ENCODE data around the gene SAYSD1.

SAYSD1 gene

DNA sequence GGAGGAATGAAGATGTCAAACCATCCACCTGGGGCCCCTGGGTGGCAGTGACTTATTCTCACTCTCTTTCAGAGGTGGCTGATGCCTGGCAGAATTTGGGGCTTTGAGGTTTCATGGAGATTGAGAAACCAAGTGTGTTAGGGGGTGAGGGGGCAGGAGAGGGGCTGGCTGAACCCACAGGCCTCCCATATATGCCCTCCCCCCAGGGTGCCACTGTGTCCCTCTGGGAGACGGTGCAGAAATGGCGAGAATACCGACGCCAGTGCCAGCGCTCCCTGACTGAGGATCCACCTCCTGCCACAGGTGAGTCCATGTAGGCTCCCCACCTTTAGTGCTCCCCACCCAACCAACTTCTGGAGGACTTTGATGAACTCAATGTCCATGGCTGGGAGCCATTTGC lies 58.8 kb downstream of the SAYSD1 start:
- Mint-ChIP-seq H3K9me3 (peaks cover 2% of the 10 kb centered on the region), H3K4me3 (no peak overlapping the region)

DNA sequence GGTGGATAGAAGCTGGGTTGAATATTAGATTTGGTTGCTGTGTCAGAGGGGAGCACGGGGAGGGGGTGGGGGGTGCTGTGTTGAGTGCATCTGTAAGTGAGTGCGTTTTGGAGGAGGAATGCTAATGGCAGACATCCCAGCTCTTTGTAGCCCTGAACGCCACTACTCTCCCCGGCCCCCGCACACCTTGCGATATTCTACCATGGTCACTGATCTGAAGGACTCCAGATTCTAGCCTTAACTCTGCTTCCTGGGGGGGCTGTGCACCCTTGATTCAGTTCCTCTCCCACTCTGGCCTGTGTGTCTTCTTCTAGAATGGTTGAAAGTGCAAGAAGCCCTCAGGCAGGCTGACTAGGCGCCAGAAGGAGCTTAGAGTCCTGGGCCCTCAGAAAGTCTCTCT lies 59.3 kb downstream of the SAYSD1 start:
- no peak overlapping the region for H3K27ac Mint-ChIP-seq
- H3K27me3 Mint-ChIP-seq (ENCODE audit: low read depth), result peaks cover 70% of the 10 kb centered on the region
- no peak overlapping the region for H3K4me3 Mint-ChIP-seq
- H3K9me3 Mint-ChIP-seq, result peaks cover 2% of the 10 kb centered on the region
- H3K4me1 Mint-ChIP-seq, result no peaks in the 10 kb centered on the region
- no peaks in the 10 kb centered on the region for H3K36me3 Mint-ChIP-seq (ENCODE audit: low read depth)
- TF ChIP-seq, protein P1, sequence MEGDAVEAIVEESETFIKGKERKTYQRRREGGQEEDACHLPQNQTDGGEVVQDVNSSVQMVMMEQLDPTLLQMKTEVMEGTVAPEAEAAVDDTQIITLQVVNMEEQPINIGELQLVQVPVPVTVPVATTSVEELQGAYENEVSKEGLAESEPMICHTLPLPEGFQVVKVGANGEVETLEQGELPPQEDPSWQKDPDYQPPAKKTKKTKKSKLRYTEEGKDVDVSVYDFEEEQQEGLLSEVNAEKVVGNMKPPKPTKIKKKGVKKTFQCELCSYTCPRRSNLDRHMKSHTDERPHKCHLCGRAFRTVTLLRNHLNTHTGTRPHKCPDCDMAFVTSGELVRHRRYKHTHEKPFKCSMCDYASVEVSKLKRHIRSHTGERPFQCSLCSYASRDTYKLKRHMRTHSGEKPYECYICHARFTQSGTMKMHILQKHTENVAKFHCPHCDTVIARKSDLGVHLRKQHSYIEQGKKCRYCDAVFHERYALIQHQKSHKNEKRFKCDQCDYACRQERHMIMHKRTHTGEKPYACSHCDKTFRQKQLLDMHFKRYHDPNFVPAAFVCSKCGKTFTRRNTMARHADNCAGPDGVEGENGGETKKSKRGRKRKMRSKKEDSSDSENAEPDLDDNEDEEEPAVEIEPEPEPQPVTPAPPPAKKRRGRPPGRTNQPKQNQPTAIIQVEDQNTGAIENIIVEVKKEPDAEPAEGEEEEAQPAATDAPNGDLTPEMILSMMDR (IDR thresholded peaks at IDR 0.05; ENCODE audit: unreplicated experiment in 3 of 3), result no peak

More for the DNA sequence above, 58.8 kb downstream of the SAYSD1 start:
- H3K4me1 Mint-ChIP-seq, result no peaks in the 10 kb centered on the region
- H3K27me3 Mint-ChIP-seq (ENCODE audit: low read depth), result peaks cover 70% of the 10 kb centered on the region
- no peaks in the 10 kb centered on the region for H3K36me3 Mint-ChIP-seq (ENCODE audit: low read depth)
- TF ChIP-seq, protein P1 (IDR thresholded peaks at IDR 0.05; ENCODE audit: unreplicated experiment in 3 of 3), result no peak
- H3K27ac Mint-ChIP-seq, result no peak overlapping the region

DNA sequence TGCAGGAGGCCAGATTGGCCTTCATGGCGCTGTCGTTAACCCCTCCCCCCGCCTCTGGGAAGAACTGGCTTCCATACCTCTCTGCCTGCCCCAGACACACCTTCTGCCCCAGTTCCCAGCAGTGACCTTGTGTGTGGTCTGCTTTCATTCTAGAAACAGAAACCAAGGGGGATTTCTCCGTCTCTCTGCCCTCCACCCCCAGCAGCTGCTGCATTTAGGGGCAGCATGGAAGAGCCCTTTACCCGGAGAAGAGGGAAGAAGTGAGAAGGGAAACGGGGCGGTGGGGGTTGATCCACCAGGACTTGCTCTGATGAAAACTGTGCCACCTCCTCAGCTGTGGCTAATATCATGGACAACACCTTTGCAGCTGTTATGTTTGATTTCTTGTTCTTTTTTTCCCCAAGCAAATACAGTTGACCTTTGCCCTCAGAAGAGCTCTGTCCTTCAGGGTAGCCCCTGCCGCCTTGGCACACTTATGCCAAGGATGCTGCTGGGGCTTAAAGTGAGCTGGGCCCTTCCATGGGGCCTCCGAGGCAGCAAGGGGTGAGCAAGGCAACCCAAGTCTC lies 60.3 kb downstream of the SAYSD1 start:
- TF ChIP-seq, protein P1 (IDR thresholded peaks at IDR 0.05; ENCODE audit: unreplicated experiment in 3 of 3), result no peak
- Mint-ChIP-seq H3K4me1 (no peaks in the 10 kb centered on the region), H3K9me3 (peaks cover 2% of the 10 kb centered on the region), H3K27ac (no peak overlapping the region), H3K4me3 (no peak overlapping the region), H3K36me3 (ENCODE audit: low read depth) (no peaks in the 10 kb centered on the region), H3K27me3 (ENCODE audit: low read depth) (peaks cover 70% of the 10 kb centered on the region)

Measured in nephron (organoid).